Esophagus squamous epithelium (tissue), 5 donors: Measurements from ENCODE around the gene C17orf50. TPM values are rescaled to one million over a fixed set of nuclear protein-coding genes. Genes with fewer than 3 reads are reported as not detected.

ENCODE experiments used
- DNase-seq: peaks from one replicate; lab custom pipeline; 2025; lab: John Stamatoyannopoulos, UW
- H3K27ac ChIP-seq, 4 donors: fragments of 200-600 bp; sonication (generic); one replicate each; pipeline ENCODE4 v1.5.1; 2016 to 2019; ENCODE audit warnings: mild to moderate bottlenecking in 1 of 4
- H3K27me3 ChIP-seq, 4 donors: fragments of 200-600 bp; sonication (generic); 1 replicate in 3 of 4; 2 replicates in 1 of 4; pipeline versions ENCODE4 v1.5.1 to v1.6.0; 2017 to 2021; ENCODE audit warnings: antibody characterized with exemption in 1 of 4
- H3K36me3 ChIP-seq, 3 donors: fragments of 200-600 bp; sonication (generic); one replicate each; pipeline ENCODE4 v1.5.1; 2016 to 2019
- H3K4me1 ChIP-seq, 3 donors: fragments of 200-600 bp; sonication (generic); one replicate each; pipeline ENCODE4 v1.5.1; 2017 to 2019
- H3K4me3 ChIP-seq, 4 donors: fragments of 200-600 bp; sonication (generic); 1 replicate in 3 of 4; 2 replicates in 1 of 4; pipeline ENCODE4 v1.5.1; 2016 to 2019; ENCODE audit warnings: mild to moderate bottlenecking in 2 of 4, moderate library complexity in 1 of 4
- H3K9me3 ChIP-seq, 3 donors: fragments of 200-600 bp; sonication (generic); one replicate each; pipeline ENCODE4 v1.5.1; 2016 to 2019
- CTCF ChIP-seq, 6 experiments: fragments of 450-650 bp in 4 of 6; fragments of 200-600 bp in 2 of 6; sonication (generic) in 2 of 6; IDR thresholded peaks; one replicate each; pipeline ENCODE4 v1.5.1; 2016 to 2019; ENCODE audit warnings: antibody characterized with exemption in 6 of 6, mild to moderate bottlenecking in 4 of 6, moderate library complexity in 4 of 6
- POLR2A ChIP-seq, 4 donors: fragments of 450-650 bp; IDR thresholded peaks; one replicate each; pipeline ENCODE4 v1.6.1; 2017; ENCODE audit warnings: antibody characterized with exemption in 4 of 4, mild to moderate bottlenecking in 4 of 4, moderate library complexity in 3 of 4
- WGBS, 2 donors: methylation state at CpG; one replicate each; pipeline ENCODE4 v1.1.5; 2018; 5-methylcytosine and 5-hydroxymethylcytosine counted together
- intact Hi-C: fragments of 100-400 bp; cut with DNase I; formaldehyde crosslinking; loops from one replicate; pipeline ENCODE4 v1.15.0; 2022
- total RNA-seq, 4 donors: library from RNA; depleted of rRNA; stranded (reverse); fragments of >200 nt; gene quantifications; one replicate each; pipeline ENCODE4 v1.1.0, GENCODE V29; 2016
- donor health status: DM: yes; HTN: yes; CAD: no.

Gene C17orf50
- total RNA-seq, 4 donors from 2014 or later: not detected

GRCh38 chr17:35795871-35796265 is 35.2 kb downstream of the C17orf50 start:
- peaks cover 17 to 83% (median 49%) of the 10 kb centered on the region in 3 donors for H3K4me1 ChIP-seq

GRCh38 chr17:35796942-35797341 is 36.3 kb downstream of the C17orf50 start:
- Histone ChIP-seq H3K27me3 (peaks cover 0 to 44% (median 0%) of the 10 kb centered on the region in 4 donors), H3K4me3 (no peak overlapping the region), H3K4me1 (peaks cover 22 to 83% (median 54%) of the 10 kb centered on the region in 3 donors), H3K27ac (no peak overlapping the region), H3K36me3 (no peaks in the 10 kb centered on the region), H3K9me3 (no peaks in the 10 kb centered on the region)
- TF ChIP-seq CTCF (IDR thresholded peaks at IDR 0.05) (no peak), POLR2A (IDR thresholded peaks at IDR 0.05) (no peak)
- WGBS, 2 donors: 91 to 100% methylated on average over 1 of the region's 1 CpG
- intact Hi-C loops: no loop called here
- no peak for DNase-seq

More at GRCh38 chr17:35795871-35796265, 35.2 kb downstream of the C17orf50 start:
- WGBS, 2 donors: 23 to 33% methylated on average over 2 to 8 of the region's 8 CpGs
- Histone ChIP-seq H3K9me3 (no peaks in the 10 kb centered on the region), H3K27me3 (peaks cover 0 to 44% (median 0%) of the 10 kb centered on the region in 4 donors), H3K4me3 (peak overlapping the region; percentile 55 to 94 (median 72)), H3K36me3 (no peaks in the 10 kb centered on the region), H3K27ac (peak overlapping the region; percentile 79 to 88 (median 83))
- no peak for DNase-seq
- intact Hi-C loops: no loop called here
- no peak for TF ChIP-seq CTCF (IDR thresholded peaks at IDR 0.05)
- TF ChIP-seq POLR2A (IDR thresholded peaks at IDR 0.05): no peak

- Histone ChIP-seq H3K9me3 (no peaks in the 10 kb centered on the region), H3K4me3 (no peak overlapping the region), H3K27me3 (peaks cover 0 to 44% (median 0%) of the 10 kb centered on the region in 4 donors), H3K36me3 (no peaks in the 10 kb centered on the region), H3K4me1 (peaks cover 22 to 83% (median 50%) of the 10 kb centered on the region in 3 donors), H3K27ac (no peak overlapping the region)
- 58 to 92% methylated on average over 1 to 2 of the region's 4 CpGs for WGBS, 2 donors
- TF ChIP-seq POLR2A (IDR thresholded peaks at IDR 0.05) (no peak), CTCF (IDR thresholded peaks at IDR 0.05) (no peak)
- no peak for DNase-seq
- intact Hi-C loops: no loop called here
Measured at GRCh38 chr17:35797370-35797769, 36.7 kb downstream of the C17orf50 start.

GRCh38 chr17:35797918-35798317 is 37.2 kb downstream of the C17orf50 start:
- WGBS, 2 donors: 58 to 82% methylated on average over 4 of the region's 5 CpGs
- TF ChIP-seq CTCF (IDR thresholded peaks at IDR 0.05) (no peak), POLR2A (IDR thresholded peaks at IDR 0.05) (no peak)
- H3K4me1 ChIP-seq: peaks cover 22 to 78% (median 47%) of the 10 kb centered on the region in 3 donors
- H3K27ac ChIP-seq: no peak overlapping the region
- H3K4me3 ChIP-seq: no peak overlapping the region
- no peak for DNase-seq
- intact Hi-C loops: no loop called here
- no peaks in the 10 kb centered on the region for H3K9me3 ChIP-seq
- peaks cover 0 to 44% (median 0%) of the 10 kb centered on the region in 4 donors for H3K27me3 ChIP-seq
- H3K36me3 ChIP-seq: no peaks in the 10 kb centered on the region

- Histone ChIP-seq H3K9me3 (no peaks in the 10 kb centered on the region), H3K4me3 (no peak overlapping the region), H3K27me3 (peaks cover 0 to 26% (median 0%) of the 10 kb centered on the region in 4 donors), H3K36me3 (no peaks in the 10 kb centered on the region), H3K27ac (peak overlapping the region; percentile 0 to 80 (median 49)), H3K4me1 (peaks cover 17 to 65% (median 43%) of the 10 kb centered on the region in 3 donors)
- TF ChIP-seq POLR2A (IDR thresholded peaks at IDR 0.05) (no peak), CTCF (IDR thresholded peaks at IDR 0.05) (no peak)
- no peak for DNase-seq
- intact Hi-C loops: no loop called here
Measured at GRCh38 chr17:35799942-35800341, 39.3 kb downstream of the C17orf50 start.
